CD4-positive, alpha-beta T cell treated with Interleukin-6 for 4 hours (primary cell): Measurements from ENCODE around the gene FCER1G.

Experiments used
- DNase-seq: peaks from one replicate; pipeline ENCODE4 v3.0.0-alpha.2; 2020; ENCODE audit warnings: mixed read lengths

FCER1G gene

DNA sequence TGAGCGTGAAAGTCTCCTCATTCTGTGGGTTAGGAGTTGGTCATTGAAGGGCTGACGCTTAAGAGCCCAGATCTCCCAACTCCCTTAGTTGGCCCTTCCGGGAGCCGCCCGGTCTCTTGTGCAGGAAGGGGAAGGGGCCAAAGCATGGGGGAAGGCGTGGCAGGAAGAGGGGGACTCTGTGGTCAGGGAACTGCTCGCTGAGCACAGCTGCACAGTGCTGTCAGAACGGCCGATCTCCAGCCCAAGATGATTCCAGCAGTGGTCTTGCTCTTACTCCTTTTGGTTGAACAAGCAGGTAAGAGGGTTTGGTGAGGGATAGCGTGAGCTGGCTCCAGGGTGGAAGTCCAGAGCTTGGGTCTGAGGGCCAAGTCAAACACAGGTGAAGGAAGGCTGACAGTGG lies at the start of gene FCER1G:
TSS of gene FCER1G (plus strand) at position 220 of the 400 bp plus-strand sequence. CDS start at position 247, 27 bp downstream.
- no peak for DNase-seq

DNA sequence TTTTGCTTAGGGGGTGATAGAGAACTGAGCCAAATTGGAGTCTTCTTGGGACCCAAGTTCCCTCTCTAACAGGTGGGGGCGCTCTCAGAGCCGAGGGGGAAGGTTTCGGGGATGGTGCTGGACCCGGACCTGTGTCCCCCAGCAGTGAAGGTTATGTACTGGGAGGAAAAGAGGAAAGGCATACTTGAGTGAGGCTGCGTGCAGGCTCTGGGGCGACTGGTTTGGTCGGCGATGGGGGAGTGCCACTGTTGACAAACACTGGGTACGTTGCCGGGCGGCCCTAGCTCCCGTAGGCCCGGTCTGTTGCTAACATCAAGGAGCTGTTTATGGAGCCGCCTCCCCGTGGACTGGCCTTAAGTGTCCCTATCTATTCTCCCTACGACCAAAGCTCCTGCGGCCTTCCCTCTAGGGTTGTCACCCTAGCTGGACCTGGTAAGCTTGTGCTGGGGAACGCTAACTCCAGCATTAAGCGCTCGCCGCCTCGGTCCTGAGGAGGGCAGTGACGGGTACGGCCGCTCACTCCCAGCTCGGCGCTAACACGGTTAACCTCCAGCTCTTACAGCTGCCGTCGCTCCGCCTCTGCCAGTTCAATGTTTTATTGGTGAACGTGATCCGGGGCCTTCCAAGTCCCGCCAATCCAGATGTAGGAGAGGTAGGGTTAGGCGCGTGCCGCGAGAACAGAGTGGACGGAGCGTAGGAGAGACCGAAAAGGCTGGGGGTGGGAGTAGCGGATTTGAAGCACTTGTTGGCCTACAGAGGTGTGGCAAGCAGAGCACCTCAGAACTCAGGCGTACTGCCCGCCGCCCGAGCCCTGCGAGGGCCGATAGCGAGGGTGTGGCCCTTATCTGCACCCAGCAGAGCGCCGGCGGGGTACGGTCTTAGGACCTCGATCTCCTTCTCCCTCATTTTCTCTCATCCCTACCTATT lies 49.1 kb upstream of the FCER1G start, which contains the start of gene PPOX:
TSS of gene PPOX (plus strand) at position 685 of the 927 bp plus-strand sequence. CDS start 422 bp downstream, outside the sequence.
- peak; percentile 93 for DNase-seq

DNA sequence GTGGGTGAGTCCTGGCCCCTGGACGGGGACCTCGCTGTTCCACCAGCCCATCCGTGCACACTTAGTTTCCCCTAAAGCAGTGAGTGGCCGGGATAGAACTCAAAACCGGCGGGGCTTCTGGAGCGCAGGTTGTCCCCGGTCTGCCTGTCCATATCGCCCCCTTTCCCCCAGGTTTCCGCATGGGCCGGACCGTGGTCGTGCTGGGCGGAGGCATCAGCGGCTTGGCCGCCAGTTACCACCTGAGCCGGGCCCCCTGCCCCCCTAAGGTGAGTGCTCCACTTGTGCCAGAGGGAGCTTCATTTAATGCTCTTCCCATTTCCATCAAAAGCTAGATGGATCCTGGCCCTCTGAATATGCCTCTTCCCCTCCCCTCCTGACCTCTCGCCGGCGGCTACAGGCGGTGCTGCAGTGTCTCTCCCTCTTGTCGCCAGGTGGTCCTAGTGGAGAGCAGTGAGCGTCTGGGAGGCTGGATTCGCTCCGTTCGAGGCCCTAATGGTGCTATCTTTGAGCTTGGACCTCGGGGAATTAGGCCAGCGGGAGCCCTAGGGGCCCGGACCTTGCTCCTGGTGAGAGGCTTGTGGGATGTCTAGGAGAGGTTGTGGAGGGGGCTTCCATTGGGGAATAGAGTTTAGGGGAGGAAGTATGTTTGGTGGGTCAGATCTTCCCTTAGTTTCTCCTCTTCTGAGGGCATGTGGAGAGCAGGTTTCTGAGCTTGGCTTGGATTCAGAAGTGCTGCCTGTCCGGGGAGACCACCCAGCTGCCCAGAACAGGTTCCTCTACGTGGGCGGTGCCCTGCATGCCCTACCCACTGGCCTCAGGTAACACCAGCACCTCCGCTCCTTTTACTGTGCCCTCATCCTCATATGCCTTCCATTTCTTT lies 48.2 kb upstream of the FCER1G start:
- no peak for DNase-seq

DNA sequence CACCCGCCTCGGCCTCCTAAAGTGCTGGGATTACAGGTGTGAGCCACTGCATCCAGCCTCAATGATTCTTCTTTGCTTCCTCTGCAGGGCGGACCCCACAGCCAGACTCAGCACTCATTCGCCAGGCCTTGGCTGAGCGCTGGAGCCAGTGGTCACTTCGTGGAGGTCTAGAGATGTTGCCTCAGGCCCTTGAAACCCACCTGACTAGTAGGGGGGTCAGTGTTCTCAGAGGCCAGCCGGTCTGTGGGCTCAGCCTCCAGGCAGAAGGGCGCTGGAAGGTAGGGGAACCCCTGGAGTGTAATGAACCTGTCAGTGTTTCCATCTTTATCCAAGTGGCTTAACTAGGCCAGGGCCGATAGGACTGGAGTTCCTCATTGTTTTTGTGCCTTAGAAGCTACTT lies 46.2 kb upstream of the FCER1G start:
- DNase-seq = no peak

DNA sequence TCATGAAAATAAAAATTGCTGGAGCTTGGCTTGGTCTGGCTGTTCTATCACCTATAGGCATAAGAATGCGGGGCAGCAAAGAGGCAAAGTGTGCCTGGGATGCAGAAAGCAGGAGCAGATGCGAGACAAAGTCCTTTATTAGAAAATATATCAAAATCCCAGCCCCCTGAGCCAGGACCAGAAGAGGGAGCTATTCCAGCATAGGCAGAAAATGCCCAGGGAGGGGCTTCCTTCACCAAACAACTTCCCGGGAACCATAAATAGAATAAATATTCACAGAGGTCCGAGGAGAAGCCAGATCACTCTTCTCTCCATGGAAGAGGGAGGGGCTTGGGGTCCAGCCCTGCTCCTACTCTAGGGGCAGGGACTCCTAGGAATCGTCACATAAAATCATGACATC lies 43.9 kb upstream of the FCER1G start:
- DNase-seq = no peak

DNA sequence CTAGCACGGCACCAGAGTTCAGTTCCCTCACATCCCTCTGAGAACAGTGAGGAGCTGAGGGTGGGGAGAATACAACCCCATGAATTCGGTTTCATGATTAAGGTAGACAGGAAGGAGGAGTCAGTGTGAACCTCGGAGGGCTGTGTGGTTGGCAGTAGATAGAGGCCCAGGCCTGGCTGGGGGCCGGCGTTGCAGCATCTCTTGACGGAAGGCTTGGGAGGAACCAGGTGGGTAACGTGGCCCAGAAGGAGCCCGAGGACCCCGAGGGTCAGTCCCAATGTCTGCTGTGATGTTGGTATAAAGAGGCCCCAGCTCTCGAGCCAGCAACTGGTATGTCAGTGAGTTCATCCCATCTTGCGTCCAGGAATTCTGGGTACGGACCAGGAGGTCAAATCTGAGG lies 43.4 kb upstream of the FCER1G start:
- no peak for DNase-seq

DNA sequence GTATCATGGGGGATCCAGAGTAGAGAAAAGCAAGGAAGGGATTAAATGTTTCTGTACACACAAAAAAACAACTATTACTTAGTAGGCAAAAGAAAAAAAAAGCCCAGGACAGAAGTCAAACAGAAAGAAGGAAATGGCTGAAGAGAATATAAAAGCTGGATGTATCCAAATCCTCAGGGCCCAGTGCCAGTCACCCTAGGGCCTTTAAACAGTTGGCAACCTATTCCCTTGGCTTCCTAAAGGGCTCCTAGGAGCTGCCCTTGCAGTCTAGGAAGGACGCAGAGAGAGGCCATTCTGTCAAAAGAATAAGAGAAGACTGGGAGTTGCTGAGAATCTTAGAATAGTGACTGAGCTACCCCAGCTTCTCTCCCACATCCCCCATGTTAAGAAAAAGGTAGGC lies 42.7 kb upstream of the FCER1G start:
- DNase-seq = no peak

DNA sequence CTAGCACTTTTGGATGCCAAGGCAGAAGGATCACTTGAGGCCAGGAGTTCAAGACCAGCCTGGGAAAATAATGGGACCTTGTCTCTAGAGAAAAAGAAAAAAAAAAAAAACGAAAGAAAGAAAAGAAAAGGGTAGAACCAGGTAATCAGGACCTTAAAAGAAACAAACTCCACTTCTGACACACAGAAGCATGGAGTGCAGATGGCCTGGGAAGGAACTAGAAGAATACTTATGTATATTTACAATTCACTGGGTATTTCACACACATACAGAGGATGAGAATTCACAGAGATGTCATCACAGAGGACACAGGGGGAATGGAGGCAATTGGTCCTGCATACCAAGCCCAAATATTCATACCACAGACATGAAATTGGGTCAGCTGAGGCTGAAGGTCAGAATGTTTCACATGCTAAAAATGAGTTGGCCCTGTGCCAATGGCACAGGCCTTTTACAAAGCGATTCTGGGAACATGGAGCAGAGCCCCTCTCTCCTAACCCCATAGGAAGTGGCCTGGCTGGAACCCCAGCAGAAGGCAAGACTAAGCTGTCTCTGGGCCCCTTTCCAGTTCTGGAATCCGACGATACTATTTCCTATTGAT lies 42.2 kb upstream of the FCER1G start:
- no peak for DNase-seq

DNA sequence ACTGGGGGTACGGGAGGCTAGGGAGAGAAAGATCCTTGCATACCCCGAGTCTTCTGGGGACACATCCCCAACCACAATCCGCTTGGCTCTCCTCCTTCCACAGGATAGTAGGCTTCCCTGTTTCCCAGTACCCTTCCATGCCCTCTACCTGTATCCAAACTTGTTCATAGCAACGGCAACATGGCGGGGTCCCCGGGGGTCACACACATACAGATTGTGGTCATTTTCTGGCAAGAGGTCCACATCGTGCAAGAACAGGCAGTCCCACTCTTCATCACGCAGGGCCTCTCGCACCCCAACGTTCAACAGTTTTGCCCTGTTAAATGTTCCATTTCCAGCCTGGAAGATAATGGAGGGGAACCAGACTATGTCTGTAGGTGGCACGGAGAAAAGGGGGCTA lies 41.4 kb upstream of the FCER1G start:
- DNase-seq = no peak

DNA sequence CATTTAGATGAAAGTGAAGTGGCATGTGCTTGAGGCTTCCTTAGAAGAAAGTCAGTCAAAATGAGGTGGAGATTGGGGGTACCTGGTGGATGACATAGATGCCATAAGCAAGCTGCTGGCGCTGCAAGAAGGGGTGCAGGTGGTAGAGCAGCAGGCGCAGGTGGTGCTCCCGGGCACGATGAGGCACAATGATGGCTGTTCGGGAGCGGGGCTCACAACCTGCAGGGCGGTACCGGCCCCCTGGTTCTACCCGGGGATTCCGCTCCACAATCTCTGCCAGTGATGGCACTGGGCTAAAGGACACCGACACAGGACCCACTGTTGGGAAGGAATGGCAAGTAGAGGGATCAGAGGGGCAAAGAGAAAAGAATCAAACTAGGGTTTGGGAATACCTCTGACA lies 40.2 kb upstream of the FCER1G start:
- no peak for DNase-seq

DNA sequence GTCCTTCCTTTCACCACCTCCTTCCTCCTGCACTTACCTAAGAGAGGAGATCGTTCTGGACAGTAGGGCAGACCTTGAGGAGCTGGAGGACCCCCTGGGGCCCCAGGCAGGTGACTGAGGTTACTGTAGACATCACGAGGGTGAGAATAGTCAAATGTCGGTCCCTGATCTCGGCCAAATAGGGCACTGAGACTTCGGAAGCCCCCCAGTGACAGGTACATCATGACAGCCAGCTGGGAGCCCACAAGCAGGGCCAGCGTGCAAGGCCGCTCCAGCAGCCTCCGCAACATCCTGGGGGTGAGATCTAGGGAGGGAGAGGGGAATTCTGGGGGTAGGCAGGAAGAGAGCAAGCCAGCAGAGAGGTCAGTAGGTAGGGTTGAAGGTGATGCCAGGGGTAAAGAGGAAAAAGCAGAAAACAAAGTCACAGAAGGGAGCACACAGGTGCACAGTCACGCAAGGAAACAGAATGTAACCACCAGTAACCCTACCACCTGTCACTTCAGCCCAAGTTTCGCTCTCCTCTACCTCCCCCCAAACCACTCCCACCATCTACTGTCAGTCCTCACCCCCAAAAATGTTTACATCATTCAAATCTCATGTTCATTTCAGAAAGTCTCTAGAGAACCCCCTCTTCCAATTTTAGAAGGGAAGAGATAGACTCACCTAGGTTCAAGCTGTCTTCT lies 39.2 kb upstream of the FCER1G start:
- no peak for DNase-seq

DNA sequence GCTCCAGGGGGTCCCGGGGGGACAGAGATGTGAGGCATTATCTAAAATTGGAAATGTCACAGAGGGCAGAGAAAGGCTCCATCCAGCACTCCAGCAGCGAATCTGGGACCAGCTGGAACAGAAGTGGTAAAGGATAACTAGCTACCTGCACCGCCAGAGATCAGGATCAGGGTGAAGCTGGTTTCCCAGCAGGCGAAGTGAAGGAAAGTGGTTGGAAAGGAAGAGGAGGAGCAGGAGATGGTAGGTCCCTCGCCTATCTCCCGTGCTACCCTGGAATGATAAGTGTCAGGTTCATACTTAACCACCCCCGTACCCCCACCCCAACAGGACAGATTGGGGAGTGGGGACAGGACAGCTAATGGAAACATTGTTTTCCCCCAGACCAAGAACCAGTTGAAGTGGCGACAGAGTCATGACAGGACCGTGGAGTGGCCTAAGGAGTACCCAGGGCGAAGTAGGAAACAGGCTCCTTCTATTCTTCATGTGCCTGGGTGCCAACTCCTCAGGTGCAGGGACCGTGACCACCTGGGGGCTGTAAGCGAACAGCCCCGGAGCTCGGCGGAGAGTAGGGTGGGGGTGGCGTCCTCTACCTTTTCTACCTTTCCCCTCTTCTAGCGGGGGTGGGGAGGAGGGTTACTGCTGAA lies 38.5 kb upstream of the FCER1G start:
- no peak for DNase-seq

DNA sequence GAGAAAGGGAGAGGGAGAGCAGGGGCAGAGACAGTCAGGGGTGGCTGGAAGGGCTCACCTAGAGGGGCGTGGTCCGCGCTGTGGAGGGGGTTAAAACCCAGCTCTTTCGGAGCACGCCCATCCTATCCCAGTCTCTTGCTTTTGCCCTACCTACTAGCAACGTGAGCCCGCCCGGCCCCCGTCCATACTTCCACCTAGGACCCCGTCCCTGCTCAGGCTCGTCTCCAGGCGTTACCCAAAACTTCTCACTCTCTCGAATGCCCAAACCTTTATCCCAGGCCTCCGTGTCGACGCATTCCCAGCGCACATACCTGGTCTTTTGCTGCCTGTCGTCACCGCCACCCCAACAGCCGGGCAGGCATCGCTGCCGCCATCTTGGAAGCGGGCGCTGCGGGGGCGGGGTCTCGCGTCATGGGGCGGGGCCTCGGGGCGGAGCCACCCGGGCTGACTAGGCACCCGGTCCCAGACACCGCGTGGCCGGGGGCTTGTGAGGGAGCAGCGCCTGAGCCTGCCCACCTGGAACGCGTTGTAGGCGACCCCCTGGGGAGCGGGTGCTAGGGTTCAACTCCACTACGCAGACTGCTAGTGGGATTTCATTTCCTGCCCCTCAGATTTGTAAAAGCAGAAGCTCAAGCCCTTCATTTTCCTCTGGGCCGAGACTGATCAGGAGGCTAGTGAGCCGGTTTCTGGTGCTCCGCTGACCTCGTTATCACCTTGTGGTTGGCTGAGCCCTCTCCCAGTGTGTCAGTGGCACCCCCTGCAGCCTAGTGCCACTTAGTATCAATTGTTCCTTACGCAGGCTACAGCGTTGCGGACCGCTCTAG lies 37.8 kb upstream of the FCER1G start, which contains the start of gene B4GALT3:
TSS of gene B4GALT3 (minus strand) at position 396 of the 824 bp plus-strand sequence. CDS start 1,447 bp downstream, outside the sequence.
- peak; percentile 94 for DNase-seq

DNA sequence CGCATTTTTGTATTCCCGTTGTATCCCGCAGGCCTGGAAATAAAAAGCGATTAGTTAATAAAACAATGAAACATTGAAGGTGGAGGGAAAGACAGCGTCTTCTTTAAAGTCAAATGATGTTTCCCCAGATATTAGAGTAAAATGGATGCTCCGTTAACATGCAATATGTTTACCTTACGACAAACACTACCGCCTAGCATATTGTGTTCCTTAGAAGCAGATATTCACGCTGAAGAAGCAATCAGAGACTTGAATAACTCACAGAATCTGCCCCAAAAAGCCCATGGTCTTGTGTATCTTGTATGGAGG lies 37.2 kb upstream of the FCER1G start:
- DNase-seq = no peak

DNA sequence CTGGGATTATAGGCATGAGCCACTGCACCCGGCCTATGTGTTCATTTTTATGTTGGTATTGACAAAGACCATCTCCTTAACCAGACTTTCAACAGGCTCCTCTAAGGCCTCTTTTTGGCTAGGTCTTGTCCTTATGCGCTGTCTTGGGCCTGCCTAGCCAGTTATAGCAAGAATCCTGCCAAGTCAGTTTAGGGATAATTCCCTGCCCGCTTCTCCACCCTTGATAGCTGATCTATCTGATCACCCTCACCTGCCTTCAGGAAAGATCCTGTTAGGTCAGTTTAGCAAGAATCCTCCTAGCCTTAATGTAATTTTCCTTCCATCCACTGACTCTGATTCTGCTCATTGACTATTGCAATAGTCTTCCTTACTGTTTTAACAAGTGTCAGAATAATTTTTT lies 35.4 kb upstream of the FCER1G start:
- no peak for DNase-seq

DNA sequence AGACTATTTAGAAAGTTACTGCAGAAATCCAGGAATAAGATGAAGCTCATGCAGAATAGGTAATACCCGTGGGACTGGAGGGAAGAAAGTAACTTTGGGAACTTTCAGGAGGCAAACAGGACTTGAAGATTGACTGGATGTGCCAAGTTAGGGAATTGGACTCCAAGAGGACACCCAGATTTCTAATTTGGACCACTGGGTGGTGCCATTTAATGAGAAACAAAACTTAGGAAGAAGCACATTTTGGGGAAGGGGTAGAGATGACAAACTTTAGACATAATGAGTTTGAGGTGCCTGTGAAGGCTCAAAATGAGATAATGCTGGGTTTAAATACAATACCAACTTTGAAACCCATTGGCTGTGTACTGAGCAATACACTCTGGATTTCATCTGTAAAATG lies 34.5 kb upstream of the FCER1G start:
- peak; percentile 41 for DNase-seq

DNA sequence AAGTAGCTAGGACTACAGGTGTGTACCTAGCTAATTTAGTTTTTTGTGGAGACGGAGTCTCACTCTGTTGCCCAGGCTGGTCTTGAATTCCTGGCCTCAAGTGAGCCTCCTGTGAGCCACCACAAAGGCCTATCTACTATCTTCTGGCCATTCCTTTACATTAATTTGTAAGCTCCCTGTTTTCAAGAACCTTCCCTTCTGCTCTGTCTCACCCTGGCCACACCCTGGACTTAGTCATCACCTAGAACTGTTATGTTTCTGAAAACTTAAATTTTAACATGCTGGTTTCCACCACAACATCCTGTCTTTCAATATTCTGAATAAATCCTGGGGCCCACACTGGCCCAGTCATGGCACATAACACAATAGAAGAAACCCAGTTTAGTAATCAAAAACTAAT lies 32.9 kb upstream of the FCER1G start:
- peak; percentile 78 for DNase-seq

DNA sequence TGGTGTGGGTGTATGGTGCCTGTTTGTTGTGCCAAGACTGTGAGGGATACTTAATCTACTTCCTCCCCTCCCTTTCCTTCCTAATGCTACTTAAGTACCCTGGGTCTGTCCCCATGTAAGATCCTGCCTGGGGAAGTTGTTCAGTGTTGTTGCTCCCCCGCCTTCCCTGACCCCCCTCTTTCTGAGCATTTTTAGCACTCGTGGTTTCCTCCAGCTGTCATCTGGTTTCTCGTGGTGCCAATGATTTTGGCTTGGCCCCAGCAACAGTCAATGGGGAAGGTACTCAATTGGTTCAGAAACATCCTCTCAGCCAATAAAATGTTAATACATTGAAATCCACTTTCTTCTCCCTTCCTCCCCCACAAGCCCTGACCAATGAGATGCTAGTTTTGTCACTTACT lies 29.8 kb upstream of the FCER1G start:
- peak; percentile 86 for DNase-seq

DNA sequence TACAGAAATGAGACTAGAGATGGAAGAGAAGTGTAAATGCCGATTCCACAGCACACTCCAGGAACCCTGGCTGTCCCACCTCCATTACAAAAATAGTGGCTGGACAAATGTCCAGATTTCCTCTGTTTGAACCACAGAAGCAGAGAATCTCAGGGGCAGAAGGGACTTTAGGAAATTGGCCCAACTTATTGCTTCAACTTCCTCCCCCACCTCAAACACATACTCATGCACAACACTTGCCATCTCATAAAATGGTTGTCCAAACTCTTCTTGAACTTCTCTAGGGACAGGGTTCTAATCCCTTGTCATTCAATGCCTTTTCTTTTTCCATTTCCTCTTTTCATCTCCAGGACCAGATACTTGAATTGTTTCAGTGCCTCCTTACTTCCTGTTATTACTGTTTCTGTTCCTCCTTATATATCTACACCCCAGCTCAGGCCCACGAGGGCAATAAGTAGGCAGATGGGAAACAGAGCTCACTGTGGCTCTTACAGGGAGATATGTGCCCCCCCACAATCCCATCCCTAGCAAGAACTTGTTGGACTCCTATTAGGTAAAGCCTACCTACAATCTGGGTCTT lies 29.3 kb upstream of the FCER1G start:
- peak; percentile 29 for DNase-seq

DNA sequence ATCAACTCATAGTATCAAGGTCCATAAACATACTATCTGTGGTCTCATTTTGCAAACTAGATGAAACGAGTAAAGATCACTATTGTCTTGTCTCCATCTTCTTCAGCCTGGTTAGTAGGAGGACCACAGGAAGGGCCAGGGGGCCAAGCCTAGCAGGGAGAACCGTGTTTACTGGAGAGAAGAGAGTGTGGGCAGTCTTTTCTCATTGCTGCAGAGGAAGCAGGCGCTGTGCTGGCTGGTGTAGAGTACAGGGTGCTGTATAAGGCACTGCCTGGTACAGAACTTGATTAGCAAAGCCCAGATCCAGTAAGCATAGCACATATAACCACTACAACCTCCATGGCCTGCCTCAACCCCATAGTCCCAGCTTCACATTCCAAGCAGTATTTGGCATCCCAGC lies 27.8 kb upstream of the FCER1G start:
- DNase-seq = peak; percentile 31

DNA sequence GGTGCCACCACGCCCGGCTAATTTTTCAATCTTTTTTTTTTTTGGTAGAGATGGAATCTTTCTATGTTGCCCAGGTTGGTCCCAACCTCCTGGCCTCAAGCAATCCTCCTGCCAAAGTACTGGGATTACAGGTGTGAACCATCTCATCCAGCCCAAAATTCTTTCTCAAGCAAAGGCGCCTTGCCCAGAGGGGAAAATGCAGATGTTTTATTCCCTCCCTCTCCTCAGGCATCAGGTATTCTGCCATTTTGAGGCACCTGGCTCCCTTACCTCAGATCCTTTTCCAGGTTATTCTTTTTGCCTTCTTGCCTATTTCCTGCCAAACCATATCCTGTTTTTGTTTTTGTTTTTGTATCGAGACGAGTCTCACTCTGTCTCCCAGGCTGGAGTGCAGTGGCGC lies 26.7 kb upstream of the FCER1G start:
- DNase-seq = no peak
